ENCODE measurements around the gene TRIM62.
"Not testable (repeated sequence)": the region's sequence is repeated elsewhere in the genome, so short reads cannot be mapped to it uniquely, and the experiment has no call there.

TRIM62 gene

GRCh38 chr1:33147275-33147996 is 34.4 kb downstream of the TRIM62 start:
- Histone ChIP-seq H2AFZ (ENCODE audit: low read depth, low read length) (no peak overlapping the region), H3K4me3 (ENCODE audit: low read length) (no peak overlapping the region), H3K4me1 (ENCODE audit: insufficient read depth, low read length) (peaks cover 22% of the 10 kb centered on the region), H3K36me3 (ENCODE audit: insufficient read depth, low read length) (peaks cover 27% of the 10 kb centered on the region), H3K27me3 (ENCODE audit: insufficient read depth, low read length) (no peaks in the 10 kb centered on the region), H3K9me3 (ENCODE audit: low read length) (no peaks in the 10 kb centered on the region)

DNA sequence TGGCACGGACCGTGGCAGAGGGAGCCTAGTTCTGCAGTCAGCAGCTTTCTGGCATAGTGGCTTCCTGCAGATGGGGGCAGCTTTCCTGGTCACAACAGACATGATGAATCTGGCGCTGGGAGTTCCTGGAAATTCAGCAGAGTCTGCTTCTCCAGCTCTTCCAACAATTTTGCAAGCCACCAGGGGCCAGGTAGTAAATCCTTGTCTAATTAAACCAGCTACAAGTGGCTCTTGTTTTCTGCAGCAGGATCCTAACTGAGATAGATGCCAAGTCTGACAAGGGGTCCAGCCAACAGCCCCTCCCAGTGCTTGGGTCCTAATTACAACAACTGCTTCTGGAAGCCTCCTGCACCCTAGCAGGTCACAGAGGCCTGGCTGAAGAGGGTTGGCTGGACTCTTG is 35.8 kb downstream of the TRIM62 start:
- H3K27me3 ChIP-seq (ENCODE audit: insufficient read depth, low read length), result no peaks in the 10 kb centered on the region
- H3K4me1 ChIP-seq (ENCODE audit: insufficient read depth, low read length), result peaks cover 10% of the 10 kb centered on the region
- peaks cover 27% of the 10 kb centered on the region for H3K36me3 ChIP-seq (ENCODE audit: insufficient read depth, low read length)
- no peak overlapping the region for H2AFZ ChIP-seq (ENCODE audit: low read depth, low read length)
- no peak overlapping the region for H3K4me3 ChIP-seq (ENCODE audit: low read length)
- no peaks in the 10 kb centered on the region for H3K9me3 ChIP-seq (ENCODE audit: low read length)

DNA sequence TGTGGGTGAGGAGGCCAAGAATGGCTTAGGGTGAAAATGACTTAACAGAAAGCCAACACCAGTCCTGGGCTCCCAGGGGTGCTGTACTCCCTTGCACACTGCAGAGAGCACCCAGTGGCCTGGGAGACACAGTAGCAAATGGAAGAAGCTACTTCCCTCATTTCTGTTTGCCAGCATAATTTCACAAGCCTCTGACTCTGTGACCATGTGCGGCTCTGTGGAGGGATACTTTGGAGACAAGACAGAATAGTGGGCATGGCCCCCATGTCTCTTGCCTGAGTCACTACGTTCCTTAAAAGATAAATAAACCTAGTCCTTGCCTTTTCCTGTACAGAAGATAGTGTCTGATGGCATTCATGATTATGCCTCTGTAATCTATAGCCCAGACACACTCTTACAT is 38.1 kb downstream of the TRIM62 start:
- Histone ChIP-seq H3K36me3 (ENCODE audit: insufficient read depth, low read length) (peaks cover 25% of the 10 kb centered on the region), H3K4me1 (ENCODE audit: insufficient read depth, low read length) (peaks cover 9% of the 10 kb centered on the region), H2AFZ (ENCODE audit: low read depth, low read length) (no peak overlapping the region), H3K9me3 (ENCODE audit: low read length) (no peaks in the 10 kb centered on the region), H3K27me3 (ENCODE audit: insufficient read depth, low read length) (no peaks in the 10 kb centered on the region), H3K4me3 (ENCODE audit: low read length) (no peak overlapping the region)

DNA sequence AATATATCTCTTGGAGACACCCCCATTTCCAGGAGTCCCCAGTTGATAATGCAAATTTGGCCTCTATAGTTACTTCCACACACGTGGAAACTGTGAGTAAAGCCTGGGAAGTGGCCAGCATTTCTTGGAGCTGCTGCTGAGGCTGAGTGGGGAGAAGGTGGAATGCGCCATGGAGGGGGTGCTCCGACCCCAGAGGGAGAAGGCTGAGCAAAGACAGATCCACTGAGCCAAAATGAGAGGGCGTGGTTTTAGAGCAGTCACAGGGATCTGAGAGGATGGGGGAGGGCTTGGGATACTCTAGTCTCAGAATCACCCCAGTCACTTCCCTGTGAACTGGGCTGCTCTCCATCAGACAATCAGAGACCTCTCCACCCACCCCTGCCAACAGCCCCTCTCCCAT is 38.7 kb downstream of the TRIM62 start:
- Histone ChIP-seq H3K4me1 (ENCODE audit: insufficient read depth, low read length) (peaks cover 9% of the 10 kb centered on the region), H3K36me3 (ENCODE audit: insufficient read depth, low read length) (peaks cover 24% of the 10 kb centered on the region), H3K4me3 (ENCODE audit: low read length) (no peak overlapping the region), H2AFZ (ENCODE audit: low read depth, low read length) (no peak overlapping the region), H3K9me3 (ENCODE audit: low read length) (no peaks in the 10 kb centered on the region), H3K27me3 (ENCODE audit: insufficient read depth, low read length) (no peaks in the 10 kb centered on the region)

DNA sequence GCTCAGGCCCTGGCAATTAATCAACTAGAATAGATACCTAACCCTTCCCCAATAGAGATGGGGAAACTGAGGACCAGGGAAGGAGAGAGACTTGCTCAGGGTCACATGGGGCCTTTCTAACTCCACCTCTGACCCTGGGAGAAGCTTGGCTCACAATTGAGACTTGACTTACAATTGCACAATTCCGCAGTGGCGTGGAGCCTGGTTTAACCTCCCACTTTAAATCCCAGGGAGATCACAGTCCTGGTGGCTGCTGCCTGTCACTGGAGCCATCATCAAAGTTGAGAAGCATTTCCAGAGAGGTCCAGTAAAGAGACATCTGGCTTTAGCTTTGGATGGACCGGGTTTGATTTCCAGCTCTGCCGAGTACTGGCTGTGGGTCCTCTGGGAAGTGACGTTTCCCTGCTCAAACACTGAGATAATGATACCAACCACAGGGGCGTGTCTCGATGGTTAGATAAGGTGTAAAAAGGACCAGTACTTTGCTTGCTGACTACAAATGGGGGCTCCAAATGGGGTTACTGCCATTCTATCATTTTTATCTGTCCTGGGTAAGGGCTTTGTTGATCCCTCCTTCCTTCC is 39.3 kb downstream of the TRIM62 start:
- Histone ChIP-seq H3K4me1 (ENCODE audit: insufficient read depth, low read length) (peaks cover 9% of the 10 kb centered on the region), H3K9me3 (ENCODE audit: low read length) (no peaks in the 10 kb centered on the region), H3K27me3 (ENCODE audit: insufficient read depth, low read length) (no peaks in the 10 kb centered on the region), H3K36me3 (ENCODE audit: insufficient read depth, low read length) (peaks cover 21% of the 10 kb centered on the region), H3K4me3 (ENCODE audit: low read length) (no peak overlapping the region), H2AFZ (ENCODE audit: low read depth, low read length) (no peak overlapping the region)

DNA sequence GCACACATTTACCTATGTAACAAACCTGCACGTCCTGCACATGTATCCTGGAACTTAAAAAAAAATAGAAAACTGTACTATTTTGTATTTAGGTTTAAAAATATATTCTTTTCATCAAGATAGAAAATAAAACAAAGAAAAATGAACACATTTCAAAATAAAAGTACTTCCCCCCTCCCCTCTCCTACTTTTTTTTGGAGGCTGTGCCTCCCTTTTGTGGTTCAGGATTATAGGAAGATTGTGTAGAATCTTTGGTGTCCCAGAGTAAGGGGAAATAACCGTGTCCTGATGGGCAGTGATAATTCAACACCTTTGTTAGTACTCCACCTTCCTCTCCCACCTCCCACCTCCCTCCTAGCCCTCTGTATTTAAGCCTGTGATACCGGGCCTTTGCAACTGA is 40.1 kb downstream of the TRIM62 start:
- Histone ChIP-seq H3K27me3 (ENCODE audit: insufficient read depth, low read length) (no peaks in the 10 kb centered on the region), H3K36me3 (ENCODE audit: insufficient read depth, low read length) (peaks cover 13% of the 10 kb centered on the region), H3K4me3 (ENCODE audit: low read length) (no peak overlapping the region), H2AFZ (ENCODE audit: low read depth, low read length) (no peak overlapping the region), H3K4me1 (ENCODE audit: insufficient read depth, low read length) (peaks cover 9% of the 10 kb centered on the region), H3K9me3 (ENCODE audit: low read length) (no peaks in the 10 kb centered on the region)

- Histone ChIP-seq H3K9me3 (ENCODE audit: low read length) (no peaks in the 10 kb centered on the region), H3K27me3 (ENCODE audit: insufficient read depth, low read length) (no peaks in the 10 kb centered on the region), H3K4me1 (ENCODE audit: insufficient read depth, low read length) (peaks cover 9% of the 10 kb centered on the region), H3K36me3 (ENCODE audit: insufficient read depth, low read length) (peaks cover 7% of the 10 kb centered on the region), H3K4me3 (ENCODE audit: low read length) (no peak overlapping the region), H2AFZ (ENCODE audit: low read depth, low read length) (no peak overlapping the region)
Observed at GRCh38 chr1:33141216-33141615, 40.6 kb downstream of the TRIM62 start.

DNA sequence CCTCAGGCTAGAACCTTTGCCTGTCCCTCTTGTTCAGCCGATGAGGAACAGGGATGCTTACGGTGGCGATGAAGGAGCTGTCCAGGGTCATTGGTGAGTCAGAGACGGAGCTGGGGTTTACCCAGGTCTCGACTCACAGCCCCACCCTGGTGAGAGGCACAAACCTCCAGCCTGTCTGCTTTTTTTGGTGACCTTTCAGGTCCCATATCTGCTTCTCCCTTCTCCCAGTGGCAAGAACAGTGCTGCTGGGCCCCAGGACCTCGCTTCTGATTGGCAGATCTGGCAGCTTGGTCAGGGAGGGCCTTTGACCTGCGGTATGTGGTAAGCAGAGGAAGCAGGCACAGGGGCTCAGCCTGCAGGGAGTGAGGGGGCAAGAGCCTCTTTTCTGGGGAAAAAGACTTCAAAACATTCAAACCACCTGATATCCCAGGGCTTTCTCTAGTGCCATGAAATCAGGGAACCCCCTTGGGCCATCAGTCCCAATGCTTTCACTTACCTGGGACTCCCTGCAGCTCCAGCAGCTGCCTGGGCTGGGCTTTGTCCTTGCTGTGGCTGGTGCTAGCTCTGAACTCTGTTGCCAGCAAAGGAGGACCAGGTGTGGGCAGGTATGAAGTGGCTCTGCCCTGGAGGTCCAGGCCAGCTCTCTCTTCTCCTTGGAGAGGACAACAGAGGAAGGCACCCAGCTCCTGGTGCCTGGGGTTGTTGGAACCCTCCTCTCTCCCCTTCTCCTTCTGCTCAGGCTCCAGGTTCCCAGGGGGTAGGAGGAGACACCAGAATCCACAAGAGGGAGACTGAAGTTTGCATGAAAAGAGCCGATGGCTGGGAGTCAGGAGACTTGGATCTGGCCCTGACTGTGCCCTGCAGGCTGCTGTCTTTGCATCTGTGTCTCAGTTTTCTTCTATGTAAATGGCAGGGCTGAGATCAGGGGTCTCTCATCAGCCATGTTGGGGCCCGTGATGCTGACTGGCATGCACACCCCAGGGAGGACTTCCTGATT is 41.4 kb downstream of the TRIM62 start:
- no peak overlapping the region for H2AFZ ChIP-seq (ENCODE audit: low read depth, low read length)
- peaks cover 9% of the 10 kb centered on the region for H3K4me1 ChIP-seq (ENCODE audit: insufficient read depth, low read length)
- H3K4me3 ChIP-seq (ENCODE audit: low read length), result no peak overlapping the region
- no peaks in the 10 kb centered on the region for H3K27me3 ChIP-seq (ENCODE audit: insufficient read depth, low read length)
- no peaks in the 10 kb centered on the region for H3K36me3 ChIP-seq (ENCODE audit: insufficient read depth, low read length)
- H3K9me3 ChIP-seq (ENCODE audit: low read length), result no peaks in the 10 kb centered on the region

- Histone ChIP-seq H2AFZ (ENCODE audit: low read depth, low read length) (no peak overlapping the region), H3K9me3 (ENCODE audit: low read length) (no peaks in the 10 kb centered on the region), H3K27me3 (ENCODE audit: insufficient read depth, low read length) (no peaks in the 10 kb centered on the region), H3K4me1 (ENCODE audit: insufficient read depth, low read length) (peaks cover 9% of the 10 kb centered on the region), H3K36me3 (ENCODE audit: insufficient read depth, low read length) (no peaks in the 10 kb centered on the region), H3K4me3 (ENCODE audit: low read length) (no peak overlapping the region)
Observed at GRCh38 chr1:33137800-33138199, 44.0 kb downstream of the TRIM62 start.

GRCh38 chr1:33136041-33136440 is 45.8 kb downstream of the TRIM62 start:
- not testable (repeated sequence) for H3K9me3 ChIP-seq (ENCODE audit: low read length); H2AFZ ChIP-seq (ENCODE audit: low read depth, low read length); H3K36me3 ChIP-seq (ENCODE audit: insufficient read depth, low read length); H3K27me3 ChIP-seq (ENCODE audit: insufficient read depth, low read length); H3K4me3 ChIP-seq (ENCODE audit: low read length); H3K4me1 ChIP-seq (ENCODE audit: insufficient read depth, low read length)

DNA sequence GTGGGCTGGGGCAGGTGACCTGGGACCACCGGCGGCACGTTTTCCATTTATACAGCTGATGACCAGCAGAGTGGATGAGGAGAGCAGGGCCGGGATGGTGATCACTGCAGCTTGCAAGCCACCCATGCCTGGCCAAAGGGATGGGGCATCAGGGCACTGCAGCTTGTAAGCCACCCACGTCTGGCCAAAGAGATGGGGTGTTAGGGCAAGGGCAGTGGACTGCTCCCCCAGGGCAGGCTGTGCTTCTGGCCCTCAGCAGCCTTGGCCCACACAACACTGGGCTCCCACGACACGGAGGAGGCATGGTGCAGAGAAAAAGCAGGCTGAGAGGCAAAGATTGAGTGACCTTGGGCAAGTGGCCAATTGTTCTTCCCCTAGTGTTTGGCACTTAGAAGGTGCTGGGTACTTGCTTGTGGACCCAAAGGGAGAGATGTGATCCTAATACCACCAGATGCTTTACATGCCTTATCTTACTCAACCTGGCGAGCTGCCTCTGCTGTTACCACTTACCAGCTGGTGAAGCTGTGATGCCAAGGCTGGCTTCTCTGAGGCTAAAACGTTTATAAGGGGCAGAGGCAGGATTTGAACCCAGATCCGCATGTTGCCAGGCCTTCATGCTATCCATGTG is 48.3 kb downstream of the TRIM62 start:
- H3K4me1 ChIP-seq (ENCODE audit: insufficient read depth, low read length), result no peaks in the 10 kb centered on the region
- peaks cover 2% of the 10 kb centered on the region for H3K9me3 ChIP-seq (ENCODE audit: low read length)
- H3K4me3 ChIP-seq (ENCODE audit: low read length), result no peak overlapping the region
- H2AFZ ChIP-seq (ENCODE audit: low read depth, low read length), result no peak overlapping the region
- no peaks in the 10 kb centered on the region for H3K36me3 ChIP-seq (ENCODE audit: insufficient read depth, low read length)
- H3K27me3 ChIP-seq (ENCODE audit: insufficient read depth, low read length), result no peaks in the 10 kb centered on the region

- H3K4me3 ChIP-seq (ENCODE audit: low read length), result no peak overlapping the region
- peaks cover 2% of the 10 kb centered on the region for H3K9me3 ChIP-seq (ENCODE audit: low read length)
- H3K4me1 ChIP-seq (ENCODE audit: insufficient read depth, low read length), result peaks cover 2% of the 10 kb centered on the region
- no peaks in the 10 kb centered on the region for H3K36me3 ChIP-seq (ENCODE audit: insufficient read depth, low read length)
- H3K27me3 ChIP-seq (ENCODE audit: insufficient read depth, low read length), result no peaks in the 10 kb centered on the region
- no peak overlapping the region for H2AFZ ChIP-seq (ENCODE audit: low read depth, low read length)
Observed at GRCh38 chr1:33132549-33132948, 49.3 kb downstream of the TRIM62 start.

GRCh38 chr1:33131191-33131590 is 50.7 kb downstream of the TRIM62 start:
- Histone ChIP-seq H3K4me3 (ENCODE audit: low read length) (no peak overlapping the region), H2AFZ (ENCODE audit: low read depth, low read length) (no peak overlapping the region), H3K27me3 (ENCODE audit: insufficient read depth, low read length) (no peaks in the 10 kb centered on the region), H3K4me1 (ENCODE audit: insufficient read depth, low read length) (peaks cover 9% of the 10 kb centered on the region), H3K36me3 (ENCODE audit: insufficient read depth, low read length) (no peaks in the 10 kb centered on the region), H3K9me3 (ENCODE audit: low read length) (peaks cover 2% of the 10 kb centered on the region)

Data from neuron (in vitro differentiated cells).